ENCODE results near the gene VWA2. TPM values are rescaled to one million over a fixed set of nuclear protein-coding genes. Genes with fewer than 3 reads are reported as not detected.

VWA2 gene
- total RNA-seq, 1 experiment from 2014 or later: not detected

DNA sequence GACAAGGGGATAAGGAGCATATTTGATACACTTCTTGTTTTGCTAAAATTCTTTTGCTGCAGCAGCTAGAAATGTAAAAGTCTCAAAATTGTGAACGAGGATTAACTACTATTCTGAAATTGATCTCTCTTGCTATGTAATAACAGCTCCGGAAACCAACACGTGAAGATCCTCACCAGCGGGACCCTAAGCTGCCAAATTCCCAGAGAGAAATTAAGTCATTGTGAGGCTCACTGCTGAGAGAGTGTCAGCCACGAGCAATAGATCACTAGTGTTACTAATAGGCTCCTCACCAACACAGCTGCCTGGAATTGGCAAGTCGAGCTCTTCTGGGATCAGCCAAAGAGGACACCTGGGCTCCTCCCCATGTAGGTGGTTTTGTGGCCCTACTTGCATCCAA, 5.6 kb upstream of the VWA2 start:
- Histone ChIP-seq H2AFZ (ENCODE audit: low read depth, low read length, poor library complexity, severe bottlenecking) (no peak overlapping the region), H3K27me3 (ENCODE audit: insufficient read depth, low read length) (peaks cover 31% of the 10 kb centered on the region; the same call in 1 of the 2 replicates), H4K20me1 (ENCODE audit: insufficient read depth) (no peaks in the 10 kb centered on the region), H3K4me3 (replicated peaks in 1 of 2; ENCODE audit: low read depth in 1 of 2, low read length in 2 of 2) (no peak overlapping the region), H3K9ac (ENCODE audit: low read length) (no peak overlapping the region), H3K27ac (ENCODE audit: low read depth, low read length) (no peak overlapping the region), H3K79me2 (ENCODE audit: insufficient read depth, low read length) (no peaks in the 10 kb centered on the region), H3K36me3 (ENCODE audit: control insufficient read depth in 1 of 2, insufficient read depth in 2 of 2, low read length in 2 of 2) (no peaks in the 10 kb centered on the region), H3K9me3 (ENCODE audit: control insufficient read depth in 1 of 2, insufficient read depth in 1 of 2, low read depth in 1 of 2, low read length in 2 of 2) (no peaks in the 10 kb centered on the region), H3K4me1 (ENCODE audit: control insufficient read depth in 1 of 2, insufficient read depth in 2 of 2, low read length in 2 of 2) (no peaks in the 10 kb centered on the region), H3K4me2 (ENCODE audit: low read length) (no peak overlapping the region), H3K9me2 (ENCODE audit: insufficient read depth) (no peaks in the 10 kb centered on the region)
- ChIA-PET POLR2A (no interaction called here), RAD21 (ENCODE audit: low non-redundant PET in 1 of 2, low total read pairs in 2 of 2, uncharacterized antibody in 2 of 2, unreplicated experiment in 2 of 2) (no interaction called here), CTCF (no interaction called here)
- ATAC-seq (no peak), DNase-seq (ENCODE audit: low read depth, low spot score) (no peak)
- no TSS peak for BruUV-seq (replicated peaks)
- intact Hi-C loops (cut with micrococcal nuclease): no loop called here
- TF ChIP-seq RAD21 (IDR thresholded peaks at IDR 0.05; ENCODE audit: low read depth) (no peak), CEBPB (IDR thresholded peaks at IDR 0.05; ENCODE audit: low read depth) (no peak), EZH2 (IDR thresholded peaks at IDR 0.05) (no peak), CTCF (IDR thresholded peaks at IDR 0.05 in 2 of 3, conservative IDR thresholded peaks at IDR 0.05 in 1 of 3; ENCODE audit: borderline replicate concordance in 1 of 3, insufficient read depth in 1 of 3, low read depth in 2 of 3, low read length in 2 of 3) (no peak), TCF7L2 (IDR thresholded peaks at IDR 0.05; ENCODE audit: borderline replicate concordance, extremely low read depth, insufficient read depth, insufficient read length) (no peak), POLR2A (IDR thresholded peaks at IDR 0.05; ENCODE audit: borderline replicate concordance, extremely low read depth, insufficient read depth, insufficient read length) (no peak), YY1 (IDR thresholded peaks at IDR 0.05; ENCODE audit: extremely low read depth, insufficient replicate concordance, low read depth, low read length) (no peak), JUND (IDR thresholded peaks at IDR 0.05) (no peak), ZFX (IDR thresholded peaks at IDR 0.05) (no peak), MAX (IDR thresholded peaks at IDR 0.05) (no peak), SP1 (IDR thresholded peaks at IDR 0.05; ENCODE audit: low read depth) (no peak)
- TF ChIP-seq, protein P1, sequence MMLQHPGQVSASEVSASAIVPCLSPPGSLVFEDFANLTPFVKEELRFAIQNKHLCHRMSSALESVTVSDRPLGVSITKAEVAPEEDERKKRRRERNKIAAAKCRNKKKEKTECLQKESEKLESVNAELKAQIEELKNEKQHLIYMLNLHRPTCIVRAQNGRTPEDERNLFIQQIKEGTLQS (IDR thresholded peaks at IDR 0.05): no peak

All from HCT116 (cell line).